Gastrocnemius medialis (tissue), 4 donors: Measurements from ENCODE around the gene PROM1.

ENCODE experiments used
- POLR2A ChIP-seq, 2 donors: fragments of 450-650 bp; IDR thresholded peaks; one replicate each; pipeline ENCODE4 v1.6.1; 2017; ENCODE audit warnings: antibody characterized with exemption in 2 of 2, mild to moderate bottlenecking in 2 of 2, moderate library complexity in 2 of 2
- TF ChIP-seq, protein P1 (sequence below), 5 experiments: fragments of 450-650 bp in 3 of 5; fragments of 200-600 bp in 2 of 5; sonication (generic) in 2 of 5; IDR thresholded peaks in 4 of 5; conservative IDR thresholded peaks in 1 of 5; 1 replicate in 4 of 5; 2 replicates in 1 of 5; pipeline ENCODE4 v1.5.1; 2016 to 2019; ENCODE audit warnings: antibody characterized with exemption in 5 of 5, mild to moderate bottlenecking in 3 of 5, moderate library complexity in 3 of 5

- TF ChIP-seq, protein P1, sequence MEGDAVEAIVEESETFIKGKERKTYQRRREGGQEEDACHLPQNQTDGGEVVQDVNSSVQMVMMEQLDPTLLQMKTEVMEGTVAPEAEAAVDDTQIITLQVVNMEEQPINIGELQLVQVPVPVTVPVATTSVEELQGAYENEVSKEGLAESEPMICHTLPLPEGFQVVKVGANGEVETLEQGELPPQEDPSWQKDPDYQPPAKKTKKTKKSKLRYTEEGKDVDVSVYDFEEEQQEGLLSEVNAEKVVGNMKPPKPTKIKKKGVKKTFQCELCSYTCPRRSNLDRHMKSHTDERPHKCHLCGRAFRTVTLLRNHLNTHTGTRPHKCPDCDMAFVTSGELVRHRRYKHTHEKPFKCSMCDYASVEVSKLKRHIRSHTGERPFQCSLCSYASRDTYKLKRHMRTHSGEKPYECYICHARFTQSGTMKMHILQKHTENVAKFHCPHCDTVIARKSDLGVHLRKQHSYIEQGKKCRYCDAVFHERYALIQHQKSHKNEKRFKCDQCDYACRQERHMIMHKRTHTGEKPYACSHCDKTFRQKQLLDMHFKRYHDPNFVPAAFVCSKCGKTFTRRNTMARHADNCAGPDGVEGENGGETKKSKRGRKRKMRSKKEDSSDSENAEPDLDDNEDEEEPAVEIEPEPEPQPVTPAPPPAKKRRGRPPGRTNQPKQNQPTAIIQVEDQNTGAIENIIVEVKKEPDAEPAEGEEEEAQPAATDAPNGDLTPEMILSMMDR (IDR thresholded peaks at IDR 0.05 in 4 of 5, conservative IDR thresholded peaks at IDR 0.05 in 1 of 5) = no peak
- no peak for TF ChIP-seq POLR2A (IDR thresholded peaks at IDR 0.05)
Measured at GRCh38 chr4:16131293-16131692, 47.5 kb upstream of the PROM1 start.
